RPMI8226 (cell line): ENCODE results near the gene AMIGO1.
A peak's percentile ranks its signal among the peaks of the same experiment; 100 is the strongest.
"Not testable (repeated sequence)": the region's sequence is repeated elsewhere in the genome, so short reads cannot be mapped to it uniquely, and the experiment has no call there.

Source experiments
- DNase-seq: peaks from one replicate; pipeline ENCODE4 v3.0.0-alpha.2; 2015

AMIGO1 gene

GRCh38 chr1:109482791-109483671, 26.5 kb downstream of the AMIGO1 start:
- peak; percentile 8 for DNase-seq

- DNase-seq, result no peak
Observed at GRCh38 chr1:109482242-109482641, 27.3 kb downstream of the AMIGO1 start.

- DNase-seq, result no peak
Observed at GRCh38 chr1:109481646-109482045, 27.9 kb downstream of the AMIGO1 start.

- DNase-seq, result no peak
Observed at GRCh38 chr1:109479901-109480300, 29.6 kb downstream of the AMIGO1 start.

- DNase-seq, result no peak
Observed at GRCh38 chr1:109479311-109479710, 30.2 kb downstream of the AMIGO1 start.

- DNase-seq, result peak; percentile 67
Observed at GRCh38 chr1:109478806-109479205, 30.7 kb downstream of the AMIGO1 start.

- no peak for DNase-seq
Observed at GRCh38 chr1:109477821-109478220, 31.7 kb downstream of the AMIGO1 start.

GRCh38 chr1:109476825-109477224, 32.7 kb downstream of the AMIGO1 start:
- no peak for DNase-seq

- no peak for DNase-seq
Observed at GRCh38 chr1:109475261-109475660, 34.3 kb downstream of the AMIGO1 start.

- no peak for DNase-seq
Observed at GRCh38 chr1:109474697-109475096, 34.8 kb downstream of the AMIGO1 start.

GRCh38 chr1:109473284-109474057, 36.1 kb downstream of the AMIGO1 start:
- DNase-seq, result not testable (repeated sequence)

GRCh38 chr1:109472779-109473178, 36.7 kb downstream of the AMIGO1 start:
- no peak for DNase-seq

GRCh38 chr1:109470245-109470644, 39.3 kb downstream of the AMIGO1 start:
- no peak for DNase-seq

GRCh38 chr1:109468903-109469302, 40.6 kb downstream of the AMIGO1 start:
- no peak for DNase-seq

- DNase-seq, result no peak
Observed at GRCh38 chr1:109468061-109468460, 41.5 kb downstream of the AMIGO1 start.

- DNase-seq, result no peak
Observed at GRCh38 chr1:109467301-109467777, 42.2 kb downstream of the AMIGO1 start.

- DNase-seq, result no peak
Observed at GRCh38 chr1:109466452-109467300, 42.9 kb downstream of the AMIGO1 start, which contains the start of gene SYPL2. Gene SYPL2 (plus strand): TSS chr1:109466546. CDS start chr1:109466844, 298 bp downstream.

- no peak for DNase-seq
Observed at GRCh38 chr1:109466125-109466451, 43.4 kb downstream of the AMIGO1 start.

- no peak for DNase-seq
Observed at GRCh38 chr1:109457819-109458218, 51.7 kb downstream of the AMIGO1 start.

- no peak for DNase-seq
Observed at GRCh38 chr1:109454497-109455133, 54.9 kb downstream of the AMIGO1 start.
